CD4-positive, alpha-beta T cell treated with Interleukin-6 at 100 ng/mL for 8 hours (primary cell): Measurements from ENCODE around the gene CTTN.

Experiments used
- DNase-seq: peaks from one replicate; pipeline ENCODE4 v3.0.0-alpha.2; 2020; ENCODE audit warnings: mixed read lengths, low spot score

The CTTN gene

GRCh38 chr11:70410276-70411205 is 12.2 kb downstream of the CTTN start:
- DNase-seq, result no peak

GRCh38 chr11:70411713-70412452 is 13.6 kb downstream of the CTTN start:
- no peak for DNase-seq

- DNase-seq, result no peak
Measured at GRCh38 chr11:70413151-70413550, 14.8 kb downstream of the CTTN start.

GRCh38 chr11:70414341-70415100 is 16.2 kb downstream of the CTTN start:
- no peak for DNase-seq

GRCh38 chr11:70415191-70415590 is 16.9 kb downstream of the CTTN start:
- no peak for DNase-seq

GRCh38 chr11:70415642-70416395 is 17.5 kb downstream of the CTTN start:
- no peak for DNase-seq

- DNase-seq, result no peak
Measured at GRCh38 chr11:70416881-70417280, 18.6 kb downstream of the CTTN start.

GRCh38 chr11:70418130-70418529 is 19.8 kb downstream of the CTTN start:
- DNase-seq, result no peak

- DNase-seq, result no peak
Measured at GRCh38 chr11:70419307-70420007, 21.1 kb downstream of the CTTN start.

GRCh38 chr11:70420008-70420464 is 21.7 kb downstream of the CTTN start:
- no peak for DNase-seq

- DNase-seq, result no peak
Measured at GRCh38 chr11:70420496-70420895, 22.2 kb downstream of the CTTN start.

- no peak for DNase-seq
Measured at GRCh38 chr11:70421123-70421522, 22.8 kb downstream of the CTTN start.

- DNase-seq, result no peak
Measured at GRCh38 chr11:70422692-70423522, 24.6 kb downstream of the CTTN start.

- DNase-seq, result no peak
Measured at GRCh38 chr11:70423523-70424505, 25.5 kb downstream of the CTTN start.

- no peak for DNase-seq
Measured at GRCh38 chr11:70424765-70425344, 26.5 kb downstream of the CTTN start.

- no peak for DNase-seq
Measured at GRCh38 chr11:70427436-70427835, 29.1 kb downstream of the CTTN start.

GRCh38 chr11:70428701-70429427 is 30.5 kb downstream of the CTTN start:
- DNase-seq, result no peak

- DNase-seq, result no peak
Measured at GRCh38 chr11:70429428-70429705, 31.0 kb downstream of the CTTN start.
